CD14-positive monocyte (primary cell): Measurements from ENCODE around the gene ARHGEF7. TPM values are rescaled to one million over a fixed set of nuclear protein-coding genes. Genes with fewer than 3 reads are reported as not detected.

Experiments
- DNase-seq, 3 donors: peaks; one replicate each; pipeline ENCODE4 v3.0.0-alpha.2; 2011 to 2022
- H2AFZ ChIP-seq: 2 replicates; pipeline ENCODE4 v1.6.0; 2012; ENCODE audit warnings: mild to moderate bottlenecking, low read depth, low read length, inconsistent platforms; ENCODE audit not compliant: insufficient read depth, poor library complexity, severe bottlenecking
- H3K27ac ChIP-seq, 2 donors: 1 replicate in 1 of 2; 2 replicates in 1 of 2; pipeline ENCODE4 v1.5.1; 2012 to 2013; ENCODE audit warnings: low read length in 2 of 2, control low read depth in 1 of 2, inconsistent platforms in 1 of 2, low read depth in 1 of 2, mild to moderate bottlenecking in 1 of 2
- H3K27me3 ChIP-seq, 2 donors: one replicate each; pipeline versions ENCODE4 v1.6.0 to v1.6.1; 2011 to 2013; ENCODE audit warnings: low read length in 2 of 2; ENCODE audit not compliant: control insufficient read depth in 2 of 2, insufficient read depth in 2 of 2
- H3K36me3 ChIP-seq, 2 donors: replicated peaks in 1 of 2; 1 replicate in 1 of 2; 2 replicates in 1 of 2; pipeline versions ENCODE4 v1.5.1 to v1.6.1; 2012 to 2013; ENCODE audit warnings: low read length in 2 of 2, control low read depth in 1 of 2, inconsistent platforms in 1 of 2, mild to moderate bottlenecking in 1 of 2; ENCODE audit not compliant: insufficient read depth in 2 of 2, control insufficient read depth in 1 of 2
- H3K4me1 ChIP-seq, 2 donors: 1 replicate in 1 of 2; 2 replicates in 1 of 2; pipeline versions ENCODE4 v1.5.1 to v1.6.1; 2012 to 2013; ENCODE audit warnings: low read length in 2 of 2, control low read depth in 1 of 2, inconsistent platforms in 1 of 2, mild to moderate bottlenecking in 1 of 2, moderate library complexity in 1 of 2; ENCODE audit not compliant: insufficient read depth in 2 of 2, control insufficient read depth in 1 of 2
- H3K4me2 ChIP-seq: replicated peaks from 2 replicates; pipeline ENCODE3; 2012; ENCODE audit warnings: low read length, moderate library complexity, mild to moderate bottlenecking; ENCODE audit not compliant: poor library complexity, severe bottlenecking; ENCODE audit errors: extremely low read depth
- H3K4me3 ChIP-seq, 3 experiments: fragments of 200-600 bp in 1 of 3; sonication (generic) in 1 of 3; replicated peaks in 1 of 3; 1 replicate in 2 of 3; 2 replicates in 1 of 3; pipeline ENCODE4 v1.5.1; 2011 to 2013; ENCODE audit warnings: low read length in 3 of 3, mild to moderate bottlenecking in 3 of 3, control low read depth in 2 of 3, low read depth in 2 of 3, inconsistent platforms in 1 of 3, moderate library complexity in 1 of 3
- H3K79me2 ChIP-seq: 2 replicates; pipeline ENCODE4 v1.6.0; 2012; ENCODE audit warnings: mild to moderate bottlenecking, control low read depth, inconsistent platforms, low read length, moderate library complexity; ENCODE audit not compliant: insufficient read depth
- H3K9ac ChIP-seq: 2 replicates; pipeline ENCODE4 v1.6.0; 2017; ENCODE audit warnings: low read length, mild to moderate bottlenecking; ENCODE audit not compliant: insufficient read depth, poor library complexity, severe bottlenecking
- H3K9me3 ChIP-seq, 2 donors: replicated peaks in 1 of 2; 1 replicate in 1 of 2; 2 replicates in 1 of 2; pipeline versions ENCODE4 v1.5.1 to v1.6.1; 2012 to 2013; ENCODE audit warnings: low read length in 2 of 2, control low read depth in 1 of 2; ENCODE audit not compliant: control insufficient read depth in 1 of 2, insufficient read depth in 1 of 2
- H4K20me1 ChIP-seq: 2 replicates; pipeline ENCODE4 v1.6.0; 2012; ENCODE audit warnings: mild to moderate bottlenecking, low read length, control low read depth, moderate library complexity; ENCODE audit not compliant: insufficient read depth
- H3K27ac Mint-ChIP-seq, 7 donors: one replicate each; pipeline ENCODE4 v1.8.0; 2020; ENCODE audit warnings: mild to moderate bottlenecking in 7 of 7, mixed read lengths in 7 of 7, moderate library complexity in 6 of 7, inconsistent platforms in 2 of 7
- H3K27me3 Mint-ChIP-seq, 3 donors: one replicate each; pipeline ENCODE4 v1.8.0; 2021 to 2022; ENCODE audit warnings: low read depth in 3 of 3, mild to moderate bottlenecking in 3 of 3, mixed read lengths in 3 of 3, moderate library complexity in 3 of 3, inconsistent platforms in 1 of 3
- H3K36me3 Mint-ChIP-seq, 2 donors: one replicate each; pipeline ENCODE4 v1.8.0; 2020; ENCODE audit warnings: mixed read lengths in 2 of 2, inconsistent platforms in 1 of 2, mild to moderate bottlenecking in 1 of 2
- H3K4me1 Mint-ChIP-seq: one replicate; pipeline ENCODE4 v1.8.0; 2020; ENCODE audit warnings: mild to moderate bottlenecking, mixed read lengths
- H3K4me3 Mint-ChIP-seq, 2 donors: one replicate each; pipeline ENCODE4 v1.8.0; 2020; ENCODE audit warnings: mild to moderate bottlenecking in 2 of 2, mixed read lengths in 2 of 2, moderate library complexity in 1 of 2
- H3K9me3 Mint-ChIP-seq, 7 donors: one replicate each; pipeline ENCODE4 v1.8.0; 2020 to 2022; ENCODE audit warnings: mixed read lengths in 7 of 7, mild to moderate bottlenecking in 6 of 7, moderate library complexity in 6 of 7, inconsistent platforms in 2 of 7
- WGBS: methylation state at CpG from one replicate; pipeline ENCODE4 v1.1.5; 2013; ENCODE audit warnings: missing lambda C conversion rate; ENCODE audit not compliant: insufficient coverage; 5-methylcytosine and 5-hydroxymethylcytosine counted together
- intact Hi-C, 2 donors: fragments of 100-400 bp; cut with micrococcal nuclease; formaldehyde crosslinking; loops; one replicate each; pipeline versions ENCODE4 v1.15.0 to v1.15.1; 2023
- polyA plus RNA-seq, 3 donors: library from polyadenylated mRNA; depleted of rRNA in 1 of 3; unstranded in 2 of 3; stranded (reverse) in 1 of 3; fragments of 300-500 nt in 2 of 3; fragments of >200 nt in 1 of 3; fragmentation: Illumina TruSeq in 2 of 3; gene quantifications; 1 replicate in 2 of 3; 2 replicates in 1 of 3; pipeline ENCODE4 v1.2.3, GENCODE V29; 2012 to 2021
- TF ChIP-seq, protein P1 (sequence below): fragments of 200-600 bp; IDR thresholded peaks from one replicate; pipeline ENCODE4 v1.8.0; 2022; ENCODE audit warnings: antibody characterized with exemption, mild to moderate bottlenecking

ARHGEF7 gene
- polyA plus RNA-seq, 3 donors = 4.6 to 29.0 (median 6.1) TPM

DNA sequence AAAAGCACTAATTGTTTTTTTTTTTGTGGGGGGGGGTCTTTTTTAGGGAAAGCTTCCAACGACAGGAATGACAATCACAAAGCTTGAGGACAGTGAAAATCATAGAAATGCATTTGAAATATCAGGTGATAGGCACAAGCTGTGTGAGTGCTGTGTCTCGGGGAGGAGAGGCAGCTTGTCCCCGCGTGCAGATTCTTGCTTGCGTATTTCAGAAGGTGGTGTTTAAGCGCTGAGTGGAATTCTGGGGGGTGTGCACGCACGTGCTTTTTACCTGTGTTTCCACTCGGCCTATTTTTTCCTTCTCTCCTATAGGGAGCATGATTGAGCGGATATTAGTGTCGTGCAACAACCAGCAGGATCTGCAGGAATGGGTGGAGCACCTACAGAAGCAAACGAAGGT, 165.1 kb downstream of the ARHGEF7 start:
- H3K36me3 Mint-ChIP-seq = peaks cover 88 to 97% of the 10 kb centered on the region in 2 donors
- H3K9me3 Mint-ChIP-seq = peaks cover 0 to 3% (median 0%) of the 10 kb centered on the region in 7 donors
- Histone ChIP-seq H4K20me1 (no peaks in the 10 kb centered on the region), H3K4me2 (no peak overlapping the region), H3K27me3 (no peaks in the 10 kb centered on the region), H3K79me2 (no peaks in the 10 kb centered on the region), H3K9ac (no peak overlapping the region), H3K9me3 (no peaks in the 10 kb centered on the region), H3K27ac (no peak overlapping the region), H3K36me3 (peaks cover 75 to 97% of the 10 kb centered on the region in 2 donors), H2AFZ (no peak overlapping the region), H3K4me3 (no peak overlapping the region), H3K4me1 (peaks cover 4 to 8% of the 10 kb centered on the region in 2 donors)
- no peak for DNase-seq
- H3K27ac Mint-ChIP-seq = no peak overlapping the region
- H3K4me3 Mint-ChIP-seq = no peak overlapping the region
- intact Hi-C loops = no loop called here
- peaks cover 0 to 1% (median 0%) of the 10 kb centered on the region in 3 donors for H3K27me3 Mint-ChIP-seq
- TF ChIP-seq, protein P1, sequence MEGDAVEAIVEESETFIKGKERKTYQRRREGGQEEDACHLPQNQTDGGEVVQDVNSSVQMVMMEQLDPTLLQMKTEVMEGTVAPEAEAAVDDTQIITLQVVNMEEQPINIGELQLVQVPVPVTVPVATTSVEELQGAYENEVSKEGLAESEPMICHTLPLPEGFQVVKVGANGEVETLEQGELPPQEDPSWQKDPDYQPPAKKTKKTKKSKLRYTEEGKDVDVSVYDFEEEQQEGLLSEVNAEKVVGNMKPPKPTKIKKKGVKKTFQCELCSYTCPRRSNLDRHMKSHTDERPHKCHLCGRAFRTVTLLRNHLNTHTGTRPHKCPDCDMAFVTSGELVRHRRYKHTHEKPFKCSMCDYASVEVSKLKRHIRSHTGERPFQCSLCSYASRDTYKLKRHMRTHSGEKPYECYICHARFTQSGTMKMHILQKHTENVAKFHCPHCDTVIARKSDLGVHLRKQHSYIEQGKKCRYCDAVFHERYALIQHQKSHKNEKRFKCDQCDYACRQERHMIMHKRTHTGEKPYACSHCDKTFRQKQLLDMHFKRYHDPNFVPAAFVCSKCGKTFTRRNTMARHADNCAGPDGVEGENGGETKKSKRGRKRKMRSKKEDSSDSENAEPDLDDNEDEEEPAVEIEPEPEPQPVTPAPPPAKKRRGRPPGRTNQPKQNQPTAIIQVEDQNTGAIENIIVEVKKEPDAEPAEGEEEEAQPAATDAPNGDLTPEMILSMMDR = no peak
- 95% methylated on average over 4 of the region's 12 CpGs for WGBS
- H3K4me1 Mint-ChIP-seq = peaks cover 11% of the 10 kb centered on the region

DNA sequence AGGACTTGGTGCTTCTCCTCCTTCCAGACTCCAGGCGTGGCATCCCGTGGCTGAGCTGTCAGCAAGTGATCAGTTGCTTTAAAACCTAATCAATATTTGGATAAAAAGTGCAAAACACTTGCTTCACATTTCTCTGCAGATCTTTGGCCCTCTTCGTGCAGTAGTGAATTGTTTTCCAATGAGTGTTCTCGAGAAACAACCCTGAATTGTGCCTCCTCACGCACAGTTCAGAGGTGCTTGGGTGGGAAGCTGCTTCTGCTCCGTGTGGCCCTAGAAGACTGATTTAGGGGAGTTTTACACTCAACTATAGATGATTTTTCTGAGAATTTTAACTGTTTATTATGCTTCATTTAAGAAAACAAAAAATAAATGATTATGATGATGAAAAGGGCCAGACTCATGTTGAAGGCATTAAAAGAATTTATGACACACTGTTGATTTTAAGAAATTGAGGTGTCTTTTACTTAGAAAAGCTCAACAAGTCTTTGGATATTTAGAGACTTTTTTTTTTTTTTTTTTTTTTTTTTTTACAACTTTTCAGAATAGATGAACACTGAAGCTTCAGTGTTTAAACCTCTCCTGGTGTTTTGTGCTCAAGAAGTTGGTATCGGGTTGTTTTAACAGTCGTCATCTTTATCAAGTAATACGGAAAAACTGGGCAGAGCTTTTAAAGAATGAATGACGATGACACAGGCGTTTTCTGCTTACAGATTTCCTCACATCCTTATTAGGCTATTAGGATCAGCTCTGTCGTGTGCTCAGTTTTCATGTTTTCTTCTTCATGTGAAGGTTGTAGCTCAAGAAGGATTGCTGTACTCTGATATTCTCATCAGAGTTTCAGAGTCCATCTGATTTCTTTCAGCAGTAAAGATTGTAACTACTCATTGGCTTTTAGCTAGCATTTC, 165.8 kb downstream of the ARHGEF7 start:
- H3K36me3 Mint-ChIP-seq = peaks cover 87 to 97% of the 10 kb centered on the region in 2 donors
- H3K27ac ChIP-seq = no peak overlapping the region
- H3K4me2 ChIP-seq = no peak overlapping the region
- peaks cover 74 to 97% of the 10 kb centered on the region in 2 donors for H3K36me3 ChIP-seq
- peaks cover 0 to 3% (median 0%) of the 10 kb centered on the region in 7 donors for H3K9me3 Mint-ChIP-seq
- intact Hi-C loops = no loop called here
- H4K20me1 ChIP-seq = no peaks in the 10 kb centered on the region
- DNase-seq = no peak
- H3K79me2 ChIP-seq = no peaks in the 10 kb centered on the region
- no peaks in the 10 kb centered on the region for H3K9me3 ChIP-seq
- peaks cover 11% of the 10 kb centered on the region for H3K4me1 Mint-ChIP-seq
- H3K9ac ChIP-seq = no peak overlapping the region
- H2AFZ ChIP-seq = no peak overlapping the region
- no peak overlapping the region for H3K4me3 Mint-ChIP-seq
- H3K27me3 ChIP-seq = no peaks in the 10 kb centered on the region
- 100% methylated on average over 3 of the region's 12 CpGs for WGBS
- TF ChIP-seq, protein P1 = no peak
- no peak overlapping the region for H3K4me3 ChIP-seq
- peaks cover 0 to 1% (median 0%) of the 10 kb centered on the region in 3 donors for H3K27me3 Mint-ChIP-seq
- H3K4me1 ChIP-seq = peaks cover 4 to 8% of the 10 kb centered on the region in 2 donors
- H3K27ac Mint-ChIP-seq = peak overlapping the region in 4 of 7 donors; percentile 15 to 75 (median 49)
